GM18909 (cell line): ENCODE results near the gene BLTP1.
"Not testable (repeated sequence)": the region's sequence is repeated elsewhere in the genome, so short reads cannot be mapped to it uniquely, and the experiment has no call there.

Experiments
- ATAC-seq: cut with Tn5 transposase; IDR thresholded peaks from one replicate; pipeline ENCODE4 v1.9.1; 2021; ENCODE audit warnings: mild to moderate bottlenecking; ENCODE audit not compliant: unreplicated experiment, poor library complexity

The BLTP1 gene

GRCh38 chr4:122151982-122152710 is at the start of gene BLTP1:
Gene BLTP1, plus strand, starts transcription at chr4:122152331. Its CDS starts 18,317 bp downstream, at chr4:122170648.
- peak; percentile 98 for ATAC-seq

DNA sequence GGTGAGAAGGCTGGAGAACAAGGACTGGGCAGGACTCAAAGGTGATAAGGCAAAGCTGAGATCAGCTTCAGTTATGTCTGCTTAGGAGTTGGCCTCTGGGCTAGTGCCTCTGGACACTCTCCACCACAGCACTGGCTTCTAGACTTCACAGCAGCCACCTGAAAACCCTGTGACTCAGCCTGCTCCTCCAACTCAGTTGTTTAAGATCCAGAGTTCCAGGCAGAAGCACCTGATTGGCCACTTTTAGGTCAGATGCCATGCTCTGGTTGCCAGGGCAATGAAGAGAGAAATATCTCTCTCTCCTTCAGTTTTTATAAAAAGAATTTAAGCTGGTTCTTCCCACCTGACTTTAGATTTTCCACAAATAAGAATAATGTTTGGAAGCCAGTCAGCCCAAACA is 47.9 kb upstream of the BLTP1 start:
- ATAC-seq, result no peak

- no peak for ATAC-seq
Measured at GRCh38 chr4:122107680-122108079, 44.5 kb upstream of the BLTP1 start.

- not testable (repeated sequence) for ATAC-seq
Measured at GRCh38 chr4:122110304-122110703, 41.8 kb upstream of the BLTP1 start.

DNA sequence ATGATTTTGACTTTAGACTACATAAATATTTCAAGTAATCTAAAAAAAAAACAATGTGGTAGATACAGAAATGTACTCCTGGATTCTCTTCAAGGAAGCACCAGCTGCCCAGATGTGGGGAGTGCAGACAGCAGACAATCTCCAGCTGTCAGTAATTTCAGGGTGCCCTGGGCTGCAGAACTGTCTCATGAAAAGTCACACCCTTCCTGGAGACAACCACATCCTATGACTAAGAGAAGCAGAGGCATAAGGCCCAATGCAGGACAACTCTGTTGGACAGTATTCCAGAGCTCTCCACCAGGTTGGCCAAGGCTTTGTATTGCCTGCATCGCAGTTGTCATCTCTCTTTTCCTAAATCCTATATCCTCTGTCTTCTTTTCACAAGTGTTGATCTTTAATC is 34.4 kb upstream of the BLTP1 start:
- ATAC-seq, result no peak

DNA sequence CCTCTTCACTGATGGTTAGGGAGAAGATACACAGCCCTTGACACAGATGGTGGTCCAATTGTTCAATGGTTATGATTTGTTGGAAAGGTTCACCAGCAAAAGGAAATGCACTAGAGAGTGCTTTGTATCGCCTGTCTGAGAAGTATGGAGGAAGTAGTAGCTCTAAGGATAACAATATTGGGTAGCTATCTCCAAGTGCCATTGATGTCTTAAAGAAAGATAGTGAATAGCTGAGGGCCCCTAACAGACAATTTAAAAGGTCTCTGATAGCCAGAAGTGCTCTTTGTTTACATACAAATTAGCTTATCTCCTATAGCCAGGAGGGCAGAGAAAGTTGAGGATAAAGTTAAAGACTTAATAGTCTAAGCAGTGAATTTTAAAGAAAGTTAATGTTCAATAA is 33.9 kb upstream of the BLTP1 start:
- no peak for ATAC-seq

DNA sequence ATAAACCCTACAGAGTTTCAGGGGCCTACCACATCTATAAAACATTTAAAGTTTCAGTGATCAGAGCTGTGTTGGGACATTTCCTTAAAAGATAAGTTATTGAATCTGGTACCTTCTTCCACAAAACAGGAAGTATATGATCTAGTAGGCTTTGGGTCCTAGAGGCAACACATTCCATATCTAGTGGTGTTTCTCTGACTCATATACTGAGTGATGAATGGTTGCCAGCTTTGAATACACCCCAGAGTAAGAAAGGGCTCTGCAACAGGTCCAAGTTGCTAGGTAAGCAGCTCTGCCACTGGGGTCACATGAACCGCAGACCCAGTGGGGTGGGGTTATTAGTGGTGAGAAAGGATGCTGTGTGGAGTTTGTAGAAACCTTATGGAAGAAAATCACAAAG is 32.4 kb upstream of the BLTP1 start:
- no peak for ATAC-seq

DNA sequence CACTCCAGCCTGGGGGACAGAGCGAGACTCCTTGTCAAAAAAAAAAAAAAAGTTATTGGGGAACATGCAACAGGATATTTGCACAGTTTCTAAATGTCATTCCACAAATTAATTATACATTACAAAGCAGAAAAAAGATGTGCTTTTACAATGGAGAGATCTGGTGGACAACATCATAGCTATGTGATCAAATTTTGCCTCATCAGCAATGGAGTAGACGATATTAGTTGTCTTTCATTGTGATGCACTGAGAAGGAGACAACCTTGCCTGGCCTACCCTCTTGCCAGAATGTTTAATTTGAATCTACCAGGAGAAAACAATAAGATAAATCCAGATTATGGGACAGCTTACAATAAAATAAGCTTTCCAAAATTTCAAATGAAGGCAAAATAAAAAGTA is 30.5 kb upstream of the BLTP1 start:
- no peak for ATAC-seq

DNA sequence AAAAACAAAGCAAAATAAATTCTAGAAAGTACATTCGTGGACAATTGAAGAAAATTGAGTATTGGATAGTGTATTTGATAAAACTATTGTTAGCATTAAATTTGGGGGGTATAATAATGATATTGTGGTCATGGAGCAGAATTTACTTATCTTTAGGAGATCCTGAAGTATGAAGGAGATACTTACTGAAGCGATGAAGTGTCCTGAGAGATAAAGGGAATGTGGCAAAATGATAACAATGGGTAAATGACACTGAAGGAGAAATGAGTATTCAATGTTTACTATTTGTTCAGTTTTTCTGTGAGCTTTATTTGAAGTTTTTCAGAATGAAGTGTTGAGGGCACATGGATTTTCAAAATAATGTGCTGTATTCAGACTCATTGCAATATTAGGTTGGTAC is 30.0 kb upstream of the BLTP1 start:
- no peak for ATAC-seq

- ATAC-seq, result no peak
Measured at GRCh38 chr4:122129061-122129460, 23.1 kb upstream of the BLTP1 start.

- ATAC-seq, result peak; percentile 64
Measured at GRCh38 chr4:122131562-122132157, 20.5 kb upstream of the BLTP1 start.

DNA sequence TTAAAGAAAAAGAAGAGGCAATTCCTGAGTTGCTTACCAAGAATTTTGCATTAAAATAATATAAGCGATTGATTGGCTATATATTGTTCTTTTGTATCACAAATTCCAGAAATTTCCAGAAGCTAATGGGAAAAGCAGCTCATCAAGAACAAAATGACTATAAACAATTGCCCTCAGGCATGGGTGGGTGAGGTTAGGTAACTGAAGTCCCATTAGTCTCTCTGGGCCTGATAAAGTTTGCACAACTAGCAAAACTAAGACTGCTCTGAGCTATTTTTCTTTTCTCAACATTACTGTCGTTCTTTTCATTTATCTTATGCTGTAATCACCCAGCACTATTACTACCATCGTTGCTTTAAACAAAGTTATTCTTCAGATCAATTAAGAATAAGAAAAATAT is 19.2 kb upstream of the BLTP1 start:
- ATAC-seq, result no peak

- ATAC-seq, result no peak
Measured at GRCh38 chr4:122139139-122139538, 13.0 kb upstream of the BLTP1 start.

DNA sequence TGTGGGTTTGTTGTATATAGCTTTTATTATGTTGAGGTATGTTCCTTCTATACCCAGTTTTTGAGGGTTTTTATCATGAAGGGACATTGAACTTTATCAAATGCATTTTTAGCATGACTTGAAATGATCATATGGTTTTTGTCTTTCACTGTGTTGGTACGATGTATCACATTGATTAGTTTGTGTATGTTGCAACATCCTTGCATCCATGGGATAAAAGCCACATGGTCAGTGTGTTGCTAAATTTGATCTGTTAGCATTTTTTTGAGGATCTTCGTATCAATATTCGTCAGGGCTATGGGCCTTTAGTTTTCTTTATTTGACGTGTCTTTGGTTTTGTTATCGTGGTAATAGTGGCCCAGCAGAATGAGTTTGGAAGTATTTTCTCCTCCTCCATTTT is 11.3 kb upstream of the BLTP1 start:
- no peak for ATAC-seq

DNA sequence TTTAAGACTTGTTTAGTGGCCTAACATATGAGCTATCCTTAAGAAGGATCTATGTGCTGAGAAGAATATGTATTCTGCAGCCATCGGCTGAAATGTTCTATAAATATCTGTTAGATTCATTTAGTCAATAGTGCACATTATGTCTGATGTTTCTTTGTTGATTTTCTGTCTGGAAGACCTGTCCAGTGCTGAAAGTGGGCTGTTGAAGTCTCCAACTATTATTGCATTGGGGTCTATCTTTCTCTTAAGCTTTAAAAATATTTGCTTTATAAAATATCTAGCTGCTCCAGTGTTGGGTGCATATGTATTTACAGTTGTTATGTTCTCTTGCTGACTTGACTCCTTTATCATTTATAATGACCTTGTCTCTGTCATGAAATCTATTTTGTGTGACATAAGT is 9.4 kb upstream of the BLTP1 start:
- no peak for ATAC-seq

GRCh38 chr4:122146652-122147051 is 5.5 kb upstream of the BLTP1 start:
- ATAC-seq, result no peak

- no peak for ATAC-seq
Measured at GRCh38 chr4:122150931-122151330, 1.2 kb upstream of the BLTP1 start.

DNA sequence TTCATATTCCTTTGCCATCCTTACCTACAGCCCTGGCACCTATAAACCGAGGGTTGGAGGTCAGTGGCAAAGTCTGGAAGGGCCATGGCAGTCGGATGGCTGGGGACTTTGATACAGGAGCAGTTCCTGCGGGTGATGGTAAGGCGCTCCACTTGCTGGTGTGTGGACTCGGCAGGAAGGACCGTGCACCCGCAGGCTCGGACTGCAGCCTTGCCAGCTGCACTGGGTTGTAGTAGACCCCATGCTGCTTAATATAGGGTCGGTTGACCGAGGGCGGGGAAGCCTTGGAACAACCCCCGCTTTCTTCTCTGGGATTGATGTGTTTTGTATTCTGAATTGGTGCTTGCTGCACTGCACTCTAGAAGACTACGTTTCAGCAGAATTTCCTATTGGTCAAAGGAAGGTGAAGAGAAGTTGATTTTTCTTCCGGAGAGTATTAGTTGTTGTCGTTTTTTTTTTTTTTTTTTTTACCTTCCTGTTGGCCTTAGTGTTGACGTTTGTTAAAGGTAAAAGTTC is 638 bp downstream of the BLTP1 start:
- ATAC-seq, result peak; percentile 49

DNA sequence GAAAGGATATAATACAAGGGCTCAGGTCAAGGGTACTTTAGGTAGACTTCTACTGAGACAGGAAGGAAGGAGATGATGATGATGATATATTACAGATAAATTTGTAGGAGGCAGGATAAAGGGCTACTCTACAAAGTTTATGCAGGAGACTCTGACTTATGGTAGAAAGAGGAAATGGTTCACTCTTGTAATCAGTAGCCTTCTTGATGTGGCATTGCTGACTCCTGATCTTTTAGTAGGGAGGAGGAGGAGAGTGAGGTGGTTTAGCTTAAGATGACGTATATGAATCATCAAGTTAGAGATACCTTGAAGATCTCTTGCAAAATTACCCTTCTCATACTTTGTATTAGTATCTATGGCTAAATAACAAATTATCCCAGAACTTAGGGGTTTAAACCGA is 4.7 kb downstream of the BLTP1 start:
- no peak for ATAC-seq

DNA sequence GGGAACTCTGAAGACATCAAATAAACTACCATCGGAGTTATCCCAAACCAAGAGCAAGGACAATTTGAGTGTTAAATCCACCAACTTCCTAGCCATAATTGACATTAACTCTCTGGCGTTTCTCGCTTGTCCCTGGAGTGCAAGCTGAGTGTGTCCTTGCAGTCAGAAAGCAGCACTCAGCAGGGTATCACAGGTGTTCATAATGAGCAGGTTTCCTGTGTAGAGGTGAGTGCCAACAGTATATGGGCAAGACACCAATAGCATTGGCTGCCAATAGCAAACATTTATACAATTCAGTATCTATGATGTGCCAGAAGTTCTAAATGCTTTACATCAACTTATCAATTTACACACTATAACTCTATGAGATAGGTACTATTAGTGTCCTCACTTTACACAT is 11.2 kb downstream of the BLTP1 start:
- no peak for ATAC-seq

- no peak for ATAC-seq
Measured at GRCh38 chr4:122163767-122164166, 11.6 kb downstream of the BLTP1 start.

- no peak for ATAC-seq
Measured at GRCh38 chr4:122167369-122167768, 15.2 kb downstream of the BLTP1 start.
